ENCODE data around the gene POP7.

Gene POP7

GRCh38 chr7:100688326-100688860 lies 17.5 kb upstream of the POP7 start:
- Histone ChIP-seq H3K27ac (peak overlapping the region in 1 of 2 donors; percentile 19), H3K4me3 (no peak overlapping the region)
- no peak for DNase-seq (ENCODE audit: low spot score)
- no peak for TF ChIP-seq CTCF (IDR thresholded peaks at IDR 0.05)

GRCh38 chr7:100689230-100690135 lies 16.4 kb upstream of the POP7 start:
- Histone ChIP-seq H3K27ac (no peak overlapping the region), H3K4me3 (no peak overlapping the region)
- no peak for TF ChIP-seq CTCF (IDR thresholded peaks at IDR 0.05)
- no peak for DNase-seq (ENCODE audit: low spot score)

- DNase-seq (ENCODE audit: low spot score), result no peak
- Histone ChIP-seq H3K27ac (peak overlapping the region in 1 of 2 donors; percentile 33), H3K4me3 (peak overlapping the region; percentile 98)
- TF ChIP-seq CTCF (IDR thresholded peaks at IDR 0.05), result peak; percentile 82
Measured at GRCh38 chr7:100691676-100692577, 14.0 kb upstream of the POP7 start.

GRCh38 chr7:100692578-100692961 lies 13.4 kb upstream of the POP7 start:
- DNase-seq (ENCODE audit: low spot score), result no peak
- peak overlapping the region; percentile 98 for H3K4me3 ChIP-seq
- no peak for TF ChIP-seq CTCF (IDR thresholded peaks at IDR 0.05)
- peak overlapping the region in 1 of 2 donors; percentile 33 for H3K27ac ChIP-seq

GRCh38 chr7:100693312-100694097 lies 12.4 kb upstream of the POP7 start:
- peak overlapping the region; percentile 98 for H3K4me3 ChIP-seq
- no peak for DNase-seq (ENCODE audit: low spot score)
- TF ChIP-seq CTCF (IDR thresholded peaks at IDR 0.05), result no peak
- peak overlapping the region; percentile 80 to 94 for H3K27ac ChIP-seq

- H3K4me3 ChIP-seq, result peak within 1 kb of the TSS; percentile 98
- no peak for DNase-seq (ENCODE audit: low spot score)
- TF ChIP-seq CTCF (IDR thresholded peaks at IDR 0.05), result no peak
- H3K27ac ChIP-seq, result peak within 1 kb of the TSS; percentile 80 to 94
Measured at GRCh38 chr7:100694098-100694745, 11.7 kb upstream of the POP7 start, which contains the start of gene GIGYF1. GIGYF1 (minus strand) TSS chr7:100694250; CDS start chr7:100688238, 6,012 bp downstream.

Data from coronary artery (tissue), 2 donors.